Right forelimb (tissue), 1 donor: Measurements from ENCODE around the gene ECHS1.
"Not testable (repeated sequence)": the region's sequence is repeated elsewhere in the genome, so short reads cannot be mapped to it uniquely, and the experiment has no call there.

ENCODE experiments used
- DNase-seq: peaks from one replicate; pipeline ENCODE4 v3.0.0-alpha.2; 2018

ECHS1 gene

GRCh38 chr10:133377818-133378250, 4.7 kb upstream of the ECHS1 start:
- no peak for DNase-seq

DNA sequence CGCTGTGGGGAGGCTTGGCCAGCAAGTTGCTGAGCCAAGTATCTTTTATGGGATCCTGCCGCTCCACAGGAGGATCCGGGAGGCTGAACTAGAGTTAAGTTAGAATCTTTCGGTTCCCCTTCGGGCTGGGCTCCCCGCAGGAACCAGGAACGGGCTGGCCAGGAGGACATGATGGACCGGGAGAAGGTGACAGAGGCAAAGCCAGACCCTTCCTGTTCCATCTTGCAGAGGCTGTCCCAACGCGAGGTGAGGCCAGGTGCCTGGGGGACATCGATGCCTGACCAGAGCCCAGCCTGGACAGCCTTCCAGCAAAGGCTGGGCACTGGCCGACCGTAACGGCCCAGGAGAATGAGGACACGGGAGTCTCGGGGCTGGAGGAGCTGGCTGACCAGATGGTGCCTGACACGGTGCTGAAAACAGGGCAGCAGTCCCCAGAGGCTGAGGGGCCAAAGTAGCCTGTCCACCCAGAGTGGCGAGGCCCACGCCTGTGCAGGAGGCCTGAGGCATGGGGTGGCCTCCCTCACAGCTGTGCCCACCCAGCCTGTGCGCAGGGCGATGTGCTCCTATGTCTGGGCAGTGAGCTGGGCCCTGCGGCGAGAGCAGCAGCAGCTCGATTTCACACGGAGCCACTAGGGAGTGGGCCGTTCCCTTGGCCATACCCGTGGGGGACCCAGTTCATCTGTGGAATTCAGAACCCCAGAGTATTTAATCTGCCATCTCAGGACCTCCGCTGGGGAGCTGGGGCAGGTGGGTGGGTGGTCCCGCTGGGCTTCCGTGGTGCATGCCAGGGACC, 4.1 kb upstream of the ECHS1 start:
- no peak for DNase-seq

- DNase-seq = not testable (repeated sequence)
These were observed 3.0 kb upstream of the ECHS1 start for GRCh38 chr10:133376183-133376582.

- DNase-seq = no peak
These were observed 2.4 kb upstream of the ECHS1 start for GRCh38 chr10:133375357-133376115.

DNA sequence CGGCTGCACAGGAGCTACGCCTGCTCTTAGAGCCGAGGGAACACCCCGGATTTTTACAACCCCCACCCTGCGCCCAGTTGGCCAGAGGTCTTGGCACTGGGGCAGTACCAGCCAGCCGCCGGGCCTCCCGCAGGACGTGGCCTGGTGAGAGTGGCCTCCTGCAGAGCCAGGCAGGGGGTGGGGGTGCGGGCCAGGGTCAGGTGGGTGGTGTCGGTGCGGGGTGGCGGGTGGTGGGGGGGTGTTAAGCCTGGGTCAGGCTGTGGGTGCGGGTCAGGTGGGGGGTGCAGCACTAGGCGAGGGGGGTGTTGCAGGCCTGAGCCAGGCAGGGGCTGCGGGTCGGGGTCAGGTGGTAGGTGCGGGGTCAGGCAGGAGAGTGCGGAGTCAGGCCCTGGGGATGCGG, 647 bp downstream of the ECHS1 start:
- no peak for DNase-seq

DNA sequence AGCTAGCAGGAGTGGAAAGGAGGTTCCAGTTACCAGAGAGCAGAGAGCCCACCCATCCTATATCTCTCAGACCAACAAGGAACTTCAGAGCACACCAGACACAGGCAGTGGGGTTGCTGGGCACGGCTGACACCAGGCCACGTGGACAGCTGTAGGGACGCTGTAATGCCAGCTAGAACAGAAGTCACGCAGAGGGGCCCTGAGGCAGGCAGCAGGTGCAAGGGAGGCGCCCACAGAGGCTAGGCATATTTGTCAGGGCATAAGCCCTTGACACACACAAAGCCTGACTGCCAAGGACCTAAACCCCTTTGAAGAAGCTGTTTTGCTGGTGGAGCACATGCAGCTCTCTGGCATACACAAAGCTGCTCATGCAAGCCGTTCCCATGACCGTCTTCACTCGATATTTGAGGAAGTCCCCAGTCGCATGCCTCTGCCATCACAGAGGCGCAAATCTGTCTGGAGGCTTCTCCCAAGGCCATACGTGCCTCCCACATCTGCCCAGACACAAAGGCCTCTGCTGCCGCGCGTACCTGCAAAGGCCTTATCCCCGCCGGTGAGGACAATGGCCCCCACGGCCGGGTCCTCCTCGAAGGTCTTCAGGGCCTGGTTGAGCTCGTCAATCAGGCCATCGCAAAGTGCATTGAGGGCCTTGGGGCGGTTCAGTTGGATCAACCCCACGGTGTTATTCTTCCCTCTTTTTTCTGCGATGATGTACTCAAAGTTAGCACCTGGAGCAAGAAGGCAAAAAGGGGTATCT, 2.9 kb downstream of the ECHS1 start:
- no peak for DNase-seq

DNA sequence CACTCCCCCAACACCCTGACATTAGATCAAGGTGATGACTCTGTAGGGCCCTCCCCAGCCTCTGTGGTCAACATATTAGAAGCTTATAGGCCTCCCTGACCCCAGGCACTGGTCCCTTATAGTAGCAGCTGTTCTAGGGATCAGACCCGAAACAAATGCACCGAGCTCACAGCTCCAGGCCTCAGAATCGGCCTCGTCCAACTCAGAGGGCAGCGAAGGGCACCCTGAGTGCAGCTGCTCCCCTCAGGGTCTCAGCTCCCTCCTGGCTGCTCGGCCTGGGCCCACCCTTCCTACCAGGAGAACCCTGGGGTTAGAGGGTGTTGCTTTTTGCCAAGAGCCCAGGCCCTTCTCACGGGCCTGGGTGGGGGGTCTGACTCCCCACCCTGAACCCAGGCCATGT, 5.0 kb downstream of the ECHS1 start:
- DNase-seq = no peak

DNA sequence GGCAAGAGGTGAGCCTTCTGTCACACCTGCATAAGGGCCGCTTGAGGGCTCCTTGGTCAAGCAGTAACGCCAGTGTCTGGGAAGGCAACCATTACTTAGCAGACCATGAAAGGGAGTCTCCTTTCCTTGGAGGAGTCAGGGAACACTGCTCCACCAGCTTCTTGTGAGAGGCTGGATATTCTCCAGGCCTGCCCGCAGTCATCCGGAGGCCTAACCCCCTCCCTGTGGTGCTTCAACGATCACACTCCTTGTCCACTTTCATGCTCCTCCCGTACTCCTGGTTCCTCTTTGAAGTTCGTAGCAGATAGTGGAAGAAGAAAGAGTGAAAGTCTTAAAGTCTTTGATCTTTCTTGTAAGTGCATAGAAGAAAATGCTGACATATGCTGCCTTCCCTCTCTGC, 5.7 kb downstream of the ECHS1 start:
- DNase-seq = not testable (repeated sequence)

DNA sequence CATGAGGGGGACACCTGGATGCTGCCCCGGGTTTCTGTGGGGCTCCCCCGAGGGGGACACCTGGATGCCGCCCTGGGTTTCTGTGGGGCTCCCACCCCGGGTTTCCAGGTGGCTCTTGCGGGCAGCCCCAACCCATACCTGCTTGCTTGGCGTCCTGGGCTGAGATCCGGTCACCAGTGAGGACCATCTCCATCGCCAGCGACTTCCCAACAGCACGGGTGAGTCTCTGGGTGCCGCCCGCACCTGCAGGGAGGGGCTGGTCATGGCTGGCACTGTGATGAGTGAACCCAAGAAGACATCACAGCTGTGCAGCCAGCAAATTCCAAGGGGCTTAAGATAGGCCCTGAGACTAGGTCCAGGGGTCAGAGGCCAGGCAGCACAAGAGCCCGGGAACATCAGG, 6.4 kb downstream of the ECHS1 start:
- no peak for DNase-seq

DNA sequence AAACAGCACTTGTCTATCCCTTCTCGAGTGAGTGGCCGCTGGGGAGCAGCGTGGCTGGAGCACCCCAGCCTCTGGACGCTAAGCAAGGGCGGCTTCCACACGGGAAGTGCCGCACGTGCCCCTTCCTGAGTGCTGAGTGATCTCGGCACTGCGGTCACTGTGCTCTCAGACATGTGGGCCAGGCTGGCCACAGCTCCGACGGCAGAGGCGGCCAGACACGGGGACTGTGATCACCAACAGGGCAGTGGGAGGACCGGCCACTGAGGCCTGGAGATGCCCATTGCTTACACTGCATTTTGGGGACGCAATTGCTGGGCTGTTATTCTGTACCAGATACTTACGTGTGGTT, 7.0 kb downstream of the ECHS1 start:
- DNase-seq = no peak

DNA sequence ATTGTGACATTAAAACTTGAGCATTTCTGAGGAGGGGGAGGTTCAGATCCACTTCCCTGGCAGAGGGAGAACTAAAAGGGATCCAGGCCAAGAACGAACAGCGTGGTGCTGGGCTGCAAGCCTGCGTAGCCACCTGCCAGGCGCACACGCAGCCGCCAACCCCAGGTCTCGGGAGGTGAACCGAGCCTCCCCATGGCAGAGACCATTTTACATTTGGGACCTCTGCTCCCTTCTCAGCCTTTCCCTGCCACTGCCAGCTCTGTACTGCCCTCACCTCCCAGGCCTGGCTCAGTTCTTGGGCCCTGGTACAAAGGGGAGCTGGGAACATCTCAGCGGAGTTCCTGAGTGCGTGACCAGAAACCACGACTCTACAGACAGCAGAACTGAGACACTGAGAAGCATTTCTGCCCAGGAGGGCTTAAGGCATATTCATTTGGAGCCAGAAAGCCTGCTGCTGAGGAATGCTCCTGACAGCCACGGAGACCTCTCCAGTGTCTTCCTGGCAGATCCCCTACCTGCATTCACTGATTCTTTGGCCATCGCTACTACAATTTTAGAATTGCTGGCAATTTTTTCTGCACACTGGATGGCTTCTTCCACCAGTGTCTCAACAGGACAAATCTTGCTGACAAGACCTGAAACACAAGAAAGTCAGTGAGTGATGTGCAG, 7.6 kb downstream of the ECHS1 start:
- DNase-seq = no peak

- DNase-seq = no peak
These were observed 8.3 kb downstream of the ECHS1 start for GRCh38 chr10:133364645-133365431.

DNA sequence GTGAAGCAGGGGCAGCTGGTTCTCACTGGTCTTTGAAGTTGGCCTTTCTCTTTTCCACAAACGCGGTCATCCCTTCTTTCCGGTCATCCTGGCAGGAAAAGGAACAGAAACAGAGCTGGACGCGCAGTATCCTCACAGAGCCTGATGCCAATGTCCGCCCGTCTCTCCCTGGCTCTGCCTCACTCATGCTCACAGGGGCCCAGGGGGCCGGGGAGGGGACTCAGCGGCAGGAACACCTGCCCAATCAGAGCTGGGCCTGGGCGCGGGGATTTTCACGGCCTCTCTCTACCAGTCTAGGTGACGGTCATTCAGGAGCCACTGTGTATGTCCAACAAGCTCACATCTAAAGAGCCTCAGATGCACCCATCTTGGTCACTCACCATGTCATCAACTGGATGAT, 10.3 kb downstream of the ECHS1 start:
- DNase-seq = no peak

GRCh38 chr10:133361773-133362441, 11.2 kb downstream of the ECHS1 start:
- no peak for DNase-seq

DNA sequence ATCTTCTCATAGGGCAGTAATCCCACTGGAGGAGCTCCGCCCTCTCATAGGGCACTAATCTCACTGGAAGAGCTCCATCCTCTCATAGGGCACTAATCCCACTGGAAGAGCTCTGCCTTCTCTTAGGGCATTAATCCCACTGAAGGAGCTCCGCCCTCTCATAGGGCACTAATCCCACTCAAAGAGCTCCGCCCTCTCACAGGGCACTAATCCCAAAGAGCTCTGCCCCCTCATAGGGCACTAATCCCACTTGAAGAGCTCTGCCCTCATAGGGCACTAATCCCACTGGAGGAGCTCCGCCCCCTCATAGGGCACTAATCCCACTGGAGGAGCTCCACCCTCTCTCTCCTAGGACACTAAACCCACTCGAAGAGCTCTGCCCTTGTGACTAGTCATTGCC, 11.9 kb downstream of the ECHS1 start:
- no peak for DNase-seq

DNA sequence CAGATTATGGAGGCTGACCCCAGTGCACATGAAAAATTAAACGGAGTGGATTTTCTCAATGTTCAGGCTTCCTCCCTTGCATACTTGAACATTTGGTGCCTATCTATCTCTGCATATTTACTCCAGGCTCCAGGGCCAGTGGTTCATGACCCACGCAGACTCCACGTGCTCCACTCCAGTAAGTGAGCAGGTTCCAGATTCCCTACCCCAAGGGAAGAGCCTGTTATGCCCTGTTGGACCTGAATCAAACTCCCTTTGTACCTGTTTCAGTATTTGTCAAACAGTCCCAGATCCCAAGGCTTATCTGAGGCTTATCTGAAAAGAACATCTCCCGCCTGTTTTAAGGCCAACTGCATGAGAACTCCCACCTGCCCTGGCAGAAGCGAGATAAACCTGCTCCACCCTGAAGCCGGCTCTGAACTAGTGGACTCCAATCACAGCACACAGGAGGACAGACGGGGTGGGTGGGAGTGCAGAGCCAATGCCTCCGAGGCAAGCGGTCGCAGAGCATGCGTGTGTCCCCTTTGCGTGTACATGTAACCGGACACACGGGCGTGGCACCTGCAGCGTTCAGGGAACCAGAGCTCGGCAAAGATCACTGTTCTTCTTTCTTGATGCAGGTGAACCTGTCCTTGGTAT, 13.1 kb downstream of the ECHS1 start:
- DNase-seq = no peak

DNA sequence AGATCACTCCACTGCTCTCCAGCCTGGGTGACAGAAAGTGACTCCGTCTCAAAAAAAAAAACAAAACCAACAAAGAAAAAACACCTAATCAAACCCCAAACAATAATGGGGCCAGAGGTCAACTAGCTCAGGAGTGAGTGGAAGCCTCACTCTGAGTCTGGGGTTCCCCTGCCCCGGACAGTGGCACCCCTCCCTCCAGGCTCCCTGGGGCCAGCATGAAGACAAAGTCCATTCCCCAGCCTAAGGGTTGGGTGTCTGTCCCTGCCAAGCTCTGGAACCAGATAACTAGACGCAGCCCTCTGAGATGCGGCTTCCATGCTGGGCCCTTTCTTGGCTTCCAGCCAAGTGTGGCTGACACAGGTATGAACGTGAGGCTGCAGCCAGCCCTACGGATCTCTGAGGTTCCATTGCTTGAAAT, 13.6 kb downstream of the ECHS1 start:
- no peak for DNase-seq

DNA sequence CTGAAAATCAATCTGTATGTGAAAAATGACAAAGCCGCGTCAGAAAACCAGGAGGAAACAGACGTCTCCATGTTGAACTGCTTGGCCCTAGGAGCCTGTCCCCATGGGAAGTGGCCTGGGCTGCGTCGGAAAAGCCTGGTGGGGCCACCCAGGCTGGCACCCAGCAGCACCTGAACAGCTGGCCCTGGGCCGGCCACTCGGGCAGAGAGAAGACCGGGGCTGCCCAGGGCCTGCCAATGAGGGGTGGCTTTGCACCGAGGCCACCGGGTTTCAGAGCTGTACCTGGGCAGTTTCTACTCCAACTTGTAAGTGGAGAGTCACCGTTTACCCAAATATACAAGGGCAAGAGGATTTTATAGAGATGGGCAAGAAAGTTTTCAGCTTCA, 14.2 kb downstream of the ECHS1 start:
- no peak for DNase-seq

DNA sequence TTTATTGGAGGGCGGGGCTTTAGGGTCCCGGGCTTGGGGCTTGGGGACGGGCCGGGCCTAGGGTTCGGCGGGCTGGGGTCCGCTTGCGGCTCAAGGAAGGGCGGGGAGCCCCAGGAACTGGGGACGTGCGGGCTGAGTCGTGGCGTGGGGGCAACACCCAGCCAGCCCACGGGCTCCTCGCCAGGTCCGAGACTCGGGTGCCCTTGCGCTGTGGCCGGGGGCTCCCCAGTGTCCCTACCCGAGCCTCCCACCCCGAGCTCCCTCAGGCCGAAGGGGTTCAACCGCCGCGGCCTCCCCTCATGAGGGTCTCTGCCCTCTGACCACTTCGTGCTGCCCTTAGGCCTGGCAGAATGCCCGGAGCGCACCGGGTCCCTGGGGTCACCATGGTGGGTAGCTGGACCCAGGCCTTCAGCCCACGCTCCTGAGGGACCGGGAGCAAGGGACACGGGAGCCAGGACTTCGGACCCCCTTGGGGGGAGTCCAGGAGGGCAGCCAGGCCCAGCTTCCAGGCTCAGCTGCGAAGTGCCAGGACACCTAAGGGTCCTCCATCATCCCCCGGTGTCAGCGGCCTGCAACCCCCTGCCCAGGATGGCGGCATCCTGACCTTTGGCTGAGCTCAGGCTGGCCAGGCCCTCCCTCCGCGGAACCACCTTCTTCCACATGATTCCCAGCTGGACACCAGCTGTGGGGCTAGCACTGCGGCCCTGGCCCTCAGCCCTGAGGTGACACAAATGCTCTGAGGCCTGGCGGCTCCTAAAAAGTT, 14.8 kb downstream of the ECHS1 start:
- DNase-seq = no peak
